Keratinocyte (primary cell): Measurements from ENCODE around the gene SLC17A3. TPM values are rescaled to one million over a fixed set of nuclear protein-coding genes. Genes with fewer than 3 reads are reported as not detected.

Source experiments
- DNase-seq: peaks from one replicate; pipeline ENCODE4 v3.0.0-alpha.2; 2011; ENCODE audit warnings: low read depth, missing footprints, low spot score
- FAIRE-seq: peaks from 2 replicates; lab custom pipeline; 2011; peaks lifted over from hg19 to GRCh38; lab: Jason Lieb, UNC
- H2AFZ ChIP-seq: 2 replicates; pipeline ENCODE4 v1.6.0; 2012; ENCODE audit warnings: low read length, control low read depth, inconsistent platforms; ENCODE audit not compliant: control insufficient read depth
- H3K27ac ChIP-seq: 2 replicates; pipeline ENCODE4 v1.5.1; 2011; ENCODE audit warnings: low read length; ENCODE audit not compliant: control insufficient read depth, insufficient read depth
- H3K27me3 ChIP-seq: 3 replicates; pipeline ENCODE4 v1.6.0; 2011; ENCODE audit warnings: low read length; ENCODE audit not compliant: control insufficient read depth, insufficient read depth; ENCODE audit errors: extremely low read depth
- H3K36me3 ChIP-seq, 2 experiments: 2 replicates in 1 of 2; 3 replicates in 1 of 2; pipeline ENCODE4 v1.5.1; 2011; ENCODE audit warnings: low read length in 2 of 2, mild to moderate bottlenecking in 1 of 2; ENCODE audit not compliant: control insufficient read depth in 2 of 2, insufficient read depth in 2 of 2; ENCODE audit errors: extremely low read depth in 1 of 2
- H3K4me1 ChIP-seq: 3 replicates; pipeline ENCODE4 v1.5.1; 2011; ENCODE audit warnings: low read length; ENCODE audit not compliant: control insufficient read depth, insufficient read depth; ENCODE audit errors: extremely low read depth
- H3K4me2 ChIP-seq: 3 replicates; pipeline ENCODE4 v1.6.0; 2011; ENCODE audit warnings: low read depth, low read length; ENCODE audit not compliant: control insufficient read depth, insufficient read depth; ENCODE audit errors: extremely low read depth
- H3K4me3 ChIP-seq, 3 experiments: fragments of 200-600 bp in 1 of 3; sonication (generic) in 1 of 3; 2 replicates in 2 of 3; 3 replicates in 1 of 3; pipeline ENCODE4 v1.5.1; 2011 to 2016; ENCODE audit warnings: low read length in 3 of 3, mild to moderate bottlenecking in 3 of 3, control low read depth in 2 of 3, inconsistent platforms in 1 of 3, low read depth in 1 of 3, mixed read lengths in 1 of 3, mixed run types in 1 of 3, moderate library complexity in 1 of 3; ENCODE audit not compliant: control insufficient read depth in 2 of 3, insufficient read depth in 2 of 3; ENCODE audit errors: extremely low read depth in 1 of 3
- H3K79me2 ChIP-seq: 2 replicates; pipeline ENCODE4 v1.6.0; 2012; ENCODE audit warnings: low read length; ENCODE audit not compliant: control insufficient read depth, insufficient read depth
- H3K9ac ChIP-seq: 3 replicates; pipeline ENCODE4 v1.6.0; 2011; ENCODE audit warnings: low read length; ENCODE audit not compliant: control insufficient read depth, insufficient read depth; ENCODE audit errors: extremely low read depth
- H3K9me1 ChIP-seq: 3 replicates; pipeline ENCODE4 v1.6.0; 2011; ENCODE audit warnings: low read length; ENCODE audit not compliant: control insufficient read depth, insufficient read depth; ENCODE audit errors: extremely low read depth
- H3K9me3 ChIP-seq: 2 replicates; pipeline ENCODE4 v1.5.1; 2012; ENCODE audit warnings: low read depth, low read length; ENCODE audit not compliant: control insufficient read depth
- H4K20me1 ChIP-seq: 3 replicates; pipeline ENCODE4 v1.6.0; 2011; ENCODE audit warnings: low read length; ENCODE audit not compliant: control insufficient read depth, insufficient read depth; ENCODE audit errors: extremely low read depth
- CTCF ChIP-seq, 3 experiments: IDR thresholded peaks in 1 of 3; conservative IDR thresholded peaks in 1 of 3; optimal IDR thresholded peaks in 1 of 3; 2 replicates in 2 of 3; 3 replicates in 1 of 3; pipeline versions ENCODE3 to v1.5.1; 2011; ENCODE audit warnings: low read length in 3 of 3, mild to moderate bottlenecking in 3 of 3, moderate library complexity in 2 of 3, control low read depth in 1 of 3, inconsistent platforms in 1 of 3; ENCODE audit not compliant: insufficient read depth in 2 of 3; ENCODE audit errors: extremely low read depth in 1 of 3
- EZH2 ChIP-seq: IDR thresholded peaks from one replicate; pipeline ENCODE4 v1.6.1; 2012; ENCODE audit warnings: inconsistent platforms, mild to moderate bottlenecking, low read length, moderate library complexity
- dilution Hi-C: fragments of 300-500 bp; cut with MboI; formaldehyde crosslinking; loops from one replicate; pipeline ENCODE4 v1.7.0; 2020; ENCODE audit warnings: low sequenced_read_pairs; ENCODE audit not compliant: extremely low pct_ligation_motif_present
- polyA plus RNA-seq, 5 experiments: library from polyadenylated mRNA; depleted of rRNA in 3 of 5; stranded (reverse) in 3 of 5; stranded (forward) in 1 of 5; unstranded in 1 of 5; fragments of >200 nt; gene quantifications; 1 replicate in 1 of 5; 2 replicates in 3 of 5; 3 replicates in 1 of 5; pipeline versions ENCODE4 v1.2.1 to v1.2.3, GENCODE V29; 2011 to 2012; ENCODE audit warnings: missing spikeins in 2 of 5, low read depth in 1 of 5, low replicate concordance in 1 of 5

Gene SLC17A3
- polyA plus RNA-seq, 1 donor (not counting 4 experiments of a cell fraction or from before 2014, with no cell fraction given) = not detected

GRCh38 chr6:25866011-25866410, 8.0 kb downstream of the SLC17A3 start:
- no peaks in the 10 kb centered on the region for H3K27me3 ChIP-seq
- H3K4me3 ChIP-seq = no peak overlapping the region
- H3K9me1 ChIP-seq = no peaks in the 10 kb centered on the region
- H4K20me1 ChIP-seq = no peaks in the 10 kb centered on the region
- no peaks in the 10 kb centered on the region for H3K79me2 ChIP-seq
- dilution Hi-C loops = no loop called here
- no peak for FAIRE-seq
- no peak for DNase-seq
- H3K4me2 ChIP-seq = no peak overlapping the region
- no peaks in the 10 kb centered on the region for H3K36me3 ChIP-seq
- no peak for TF ChIP-seq EZH2
- no peak for TF ChIP-seq CTCF (optimal IDR thresholded peaks at IDR 0.05 in 1 of 3, IDR thresholded peaks at IDR 0.05 in 1 of 3, conservative IDR thresholded peaks at IDR 0.05 in 1 of 3; ENCODE audit: extremely low read depth in 1 of 3, insufficient read depth in 2 of 3, low read length in 3 of 3)
- no peak overlapping the region for H2AFZ ChIP-seq
- no peaks in the 10 kb centered on the region for H3K9me3 ChIP-seq
- no peaks in the 10 kb centered on the region for H3K4me1 ChIP-seq
- no peak overlapping the region for H3K27ac ChIP-seq
- no peak overlapping the region for H3K9ac ChIP-seq

- Histone ChIP-seq H3K27ac (no peak overlapping the region), H3K9me3 (no peaks in the 10 kb centered on the region), H2AFZ (no peak overlapping the region), H3K4me3 (no peak overlapping the region), H3K9ac (no peak overlapping the region), H3K4me2 (no peak overlapping the region), H4K20me1 (no peaks in the 10 kb centered on the region), H3K27me3 (no peaks in the 10 kb centered on the region), H3K79me2 (no peaks in the 10 kb centered on the region), H3K36me3 (no peaks in the 10 kb centered on the region), H3K9me1 (no peaks in the 10 kb centered on the region), H3K4me1 (no peaks in the 10 kb centered on the region)
- TF ChIP-seq CTCF (optimal IDR thresholded peaks at IDR 0.05 in 1 of 3, IDR thresholded peaks at IDR 0.05 in 1 of 3, conservative IDR thresholded peaks at IDR 0.05 in 1 of 3; ENCODE audit: extremely low read depth in 1 of 3, insufficient read depth in 2 of 3, low read length in 3 of 3) (no peak), EZH2 (no peak)
- FAIRE-seq = no peak
- no peak for DNase-seq
- dilution Hi-C loops = no loop called here
Measured at GRCh38 chr6:25863360-25863759, 10.7 kb downstream of the SLC17A3 start.
